Neural progenitor cell (in vitro differentiated cells): ENCODE results near the gene DLG2. TPM values are rescaled to one million over a fixed set of nuclear protein-coding genes. Genes with fewer than 3 reads are reported as not detected.

Experiments used
- DNase-seq: peaks from one replicate; pipeline ENCODE4 v3.0.0-alpha.2; 2016; ENCODE audit warnings: low spot score
- H2AFZ ChIP-seq: fragments of 200-600 bp; sonication (generic); replicated peaks from 2 replicates; pipeline ENCODE4 v1.6.1; 2016; ENCODE audit warnings: antibody characterized with exemption
- H3F3A ChIP-seq: fragments of 200-600 bp; sonication (generic); 2 replicates; pipeline ENCODE4 v1.6.1; 2016; ENCODE audit warnings: antibody characterized with exemption, low read depth
- H3K27ac ChIP-seq: fragments of 200-600 bp; sonication (generic); 2 replicates; pipeline ENCODE4 v1.5.1; 2016; ENCODE audit warnings: mild to moderate bottlenecking
- H3K27me3 ChIP-seq: fragments of 200-600 bp; sonication (generic); 2 replicates; pipeline ENCODE4 v1.6.1; 2016; ENCODE audit warnings: mild to moderate bottlenecking, moderate library complexity
- H3K36me3 ChIP-seq: fragments of 200-600 bp; sonication (generic); 2 replicates; pipeline ENCODE4 v1.5.1; 2016
- H3K4me1 ChIP-seq: fragments of 200-600 bp; sonication (generic); 2 replicates; pipeline ENCODE4 v1.6.1; 2016; ENCODE audit warnings: mixed run types
- H3K4me2 ChIP-seq: fragments of 200-600 bp; sonication (generic); 2 replicates; pipeline ENCODE4 v1.6.1; 2016
- H3K4me3 ChIP-seq: fragments of 200-600 bp; sonication (generic); 2 replicates; pipeline ENCODE4 v1.5.1; 2016
- H3K79me2 ChIP-seq: fragments of 200-600 bp; sonication (generic); 2 replicates; pipeline ENCODE4 v1.6.1; 2016; ENCODE audit warnings: low read depth
- H3K9ac ChIP-seq: fragments of 200-600 bp; sonication (generic); 2 replicates; pipeline ENCODE4 v1.6.1; 2016
- H3K9me3 ChIP-seq: fragments of 200-600 bp; sonication (generic); 2 replicates; pipeline ENCODE4 v1.5.1; 2016; ENCODE audit warnings: low read depth
- H4K20me1 ChIP-seq: fragments of 200-600 bp; sonication (generic); 2 replicates; pipeline ENCODE4 v1.6.1; 2016; ENCODE audit warnings: low read depth
- H3K27ac Mint-ChIP-seq: 3 replicates; pipeline ENCODE4 v1.8.0; 2021; ENCODE audit warnings: mixed read lengths
- H3K27me3 Mint-ChIP-seq: 2 replicates; pipeline ENCODE4 v1.8.0; 2022; ENCODE audit warnings: low read depth, mild to moderate bottlenecking, inconsistent platforms, moderate library complexity, mixed read lengths; ENCODE audit not compliant: insufficient read depth
- H3K36me3 Mint-ChIP-seq: 3 replicates; pipeline ENCODE4 v1.8.0; 2021; ENCODE audit warnings: mixed read lengths
- H3K4me1 Mint-ChIP-seq: 3 replicates; pipeline ENCODE4 v1.8.0; 2021; ENCODE audit warnings: mixed read lengths
- H3K4me3 Mint-ChIP-seq: 3 replicates; pipeline ENCODE4 v1.8.0; 2021; ENCODE audit warnings: mild to moderate bottlenecking, moderate library complexity, mixed read lengths
- H3K9me3 Mint-ChIP-seq: 3 replicates; pipeline ENCODE4 v1.8.0; 2020; ENCODE audit warnings: mixed read lengths
- EZH2 ChIP-seq: fragments of 200-600 bp; sonication (generic); IDR thresholded peaks from 2 replicates; pipeline ENCODE4 v1.6.1; 2017; ENCODE audit warnings: antibody characterized with exemption, mild to moderate bottlenecking, moderate library complexity
- EZH2phosphoT487 ChIP-seq: fragments of 200-600 bp; sonication (generic); IDR thresholded peaks from 2 replicates; pipeline ENCODE4 v1.6.1; 2017; ENCODE audit warnings: antibody characterized with exemption
- total RNA-seq: library from RNA; depleted of rRNA; stranded (reverse); fragments of >200 nt; gene quantifications from 2 replicates; pipeline ENCODE4 v1.2.3, GENCODE V29; 2015; ENCODE audit warnings: low replicate concordance
- TF ChIP-seq, protein P1 (sequence below): fragments of 200-600 bp; sonication (generic); IDR thresholded peaks from 2 replicates; pipeline ENCODE4 v1.5.1; 2017; ENCODE audit warnings: antibody characterized with exemption, mild to moderate bottlenecking

DLG2 gene
- total RNA-seq, 1 donor from 2014 or later = 7.5 TPM

DNA sequence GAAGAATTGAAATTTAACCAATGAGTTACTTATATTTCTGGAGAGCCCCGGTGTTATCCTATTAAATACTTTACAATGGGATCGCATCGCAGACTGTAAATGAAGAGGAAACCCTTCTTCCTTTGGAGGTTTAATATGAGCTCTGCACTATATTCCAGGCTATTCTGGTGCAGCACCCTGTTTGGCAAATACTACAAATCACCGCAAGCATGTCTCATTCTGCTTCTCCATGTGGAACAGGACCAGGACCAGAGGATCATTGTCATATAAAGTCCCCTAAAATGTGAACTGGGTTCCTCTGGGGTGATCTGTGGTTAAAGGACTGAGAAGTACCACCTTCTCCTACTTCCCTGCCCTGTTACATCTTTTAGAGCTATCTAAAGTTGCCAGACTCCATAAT lies 703.7 kb downstream of the DLG2 start:
- DNase-seq = no peak
- Mint-ChIP-seq H3K27me3 (peaks cover 5% of the 10 kb centered on the region), H3K27ac (no peak overlapping the region), H3K4me3 (no peak overlapping the region), H3K4me1 (peaks cover 46% of the 10 kb centered on the region), H3K9me3 (no peaks in the 10 kb centered on the region), H3K36me3 (no peaks in the 10 kb centered on the region)
- TF ChIP-seq EZH2phosphoT487 (no peak), EZH2 (no peak)
- TF ChIP-seq, protein P1, sequence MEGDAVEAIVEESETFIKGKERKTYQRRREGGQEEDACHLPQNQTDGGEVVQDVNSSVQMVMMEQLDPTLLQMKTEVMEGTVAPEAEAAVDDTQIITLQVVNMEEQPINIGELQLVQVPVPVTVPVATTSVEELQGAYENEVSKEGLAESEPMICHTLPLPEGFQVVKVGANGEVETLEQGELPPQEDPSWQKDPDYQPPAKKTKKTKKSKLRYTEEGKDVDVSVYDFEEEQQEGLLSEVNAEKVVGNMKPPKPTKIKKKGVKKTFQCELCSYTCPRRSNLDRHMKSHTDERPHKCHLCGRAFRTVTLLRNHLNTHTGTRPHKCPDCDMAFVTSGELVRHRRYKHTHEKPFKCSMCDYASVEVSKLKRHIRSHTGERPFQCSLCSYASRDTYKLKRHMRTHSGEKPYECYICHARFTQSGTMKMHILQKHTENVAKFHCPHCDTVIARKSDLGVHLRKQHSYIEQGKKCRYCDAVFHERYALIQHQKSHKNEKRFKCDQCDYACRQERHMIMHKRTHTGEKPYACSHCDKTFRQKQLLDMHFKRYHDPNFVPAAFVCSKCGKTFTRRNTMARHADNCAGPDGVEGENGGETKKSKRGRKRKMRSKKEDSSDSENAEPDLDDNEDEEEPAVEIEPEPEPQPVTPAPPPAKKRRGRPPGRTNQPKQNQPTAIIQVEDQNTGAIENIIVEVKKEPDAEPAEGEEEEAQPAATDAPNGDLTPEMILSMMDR = no peak
- Histone ChIP-seq H3K4me1 (peaks cover 32% of the 10 kb centered on the region), H3K9ac (no peak overlapping the region), H3F3A (peaks cover 11% of the 10 kb centered on the region), H3K36me3 (no peaks in the 10 kb centered on the region), H3K27ac (no peak overlapping the region), H3K27me3 (no peaks in the 10 kb centered on the region), H4K20me1 (no peaks in the 10 kb centered on the region), H3K9me3 (no peaks in the 10 kb centered on the region), H3K4me2 (no peak overlapping the region), H2AFZ (no peak overlapping the region), H3K79me2 (no peaks in the 10 kb centered on the region), H3K4me3 (no peak overlapping the region)

DNA sequence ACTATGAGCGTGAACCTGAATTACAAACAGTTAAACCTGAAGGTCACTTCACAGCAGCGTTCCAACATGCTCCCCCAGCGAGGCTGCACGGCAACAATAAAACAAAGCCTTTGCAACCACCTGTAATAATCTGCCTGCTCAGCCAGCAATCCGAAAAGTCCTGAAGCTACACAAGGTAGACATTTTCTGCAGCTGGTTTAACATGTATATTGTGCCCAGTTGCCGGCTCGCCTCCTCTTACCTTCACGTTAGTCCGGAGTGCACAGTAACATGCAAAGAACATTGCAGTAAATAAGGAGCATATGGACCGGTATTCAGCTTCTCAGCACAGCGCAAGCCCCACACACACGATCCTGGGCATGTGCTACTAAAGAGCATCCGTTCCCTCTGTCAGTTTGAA lies 704.3 kb downstream of the DLG2 start:
- Histone ChIP-seq H3K79me2 (no peaks in the 10 kb centered on the region), H4K20me1 (no peaks in the 10 kb centered on the region), H3K9me3 (no peaks in the 10 kb centered on the region), H3K9ac (no peak overlapping the region), H3K27me3 (no peaks in the 10 kb centered on the region), H3K36me3 (no peaks in the 10 kb centered on the region), H3K4me1 (peaks cover 32% of the 10 kb centered on the region), H3K27ac (no peak overlapping the region), H2AFZ (no peak overlapping the region), H3K4me3 (peak overlapping the region; percentile 21), H3K4me2 (peak overlapping the region; percentile 72), H3F3A (peaks cover 11% of the 10 kb centered on the region)
- Mint-ChIP-seq H3K9me3 (no peaks in the 10 kb centered on the region), H3K36me3 (no peaks in the 10 kb centered on the region), H3K4me3 (peak overlapping the region; percentile 81), H3K27me3 (peaks cover 5% of the 10 kb centered on the region), H3K4me1 (peaks cover 46% of the 10 kb centered on the region), H3K27ac (no peak overlapping the region)
- TF ChIP-seq EZH2 = no peak
- TF ChIP-seq, protein P1 = no peak
- TF ChIP-seq EZH2phosphoT487 = no peak
- DNase-seq = peak; percentile 8

DNA sequence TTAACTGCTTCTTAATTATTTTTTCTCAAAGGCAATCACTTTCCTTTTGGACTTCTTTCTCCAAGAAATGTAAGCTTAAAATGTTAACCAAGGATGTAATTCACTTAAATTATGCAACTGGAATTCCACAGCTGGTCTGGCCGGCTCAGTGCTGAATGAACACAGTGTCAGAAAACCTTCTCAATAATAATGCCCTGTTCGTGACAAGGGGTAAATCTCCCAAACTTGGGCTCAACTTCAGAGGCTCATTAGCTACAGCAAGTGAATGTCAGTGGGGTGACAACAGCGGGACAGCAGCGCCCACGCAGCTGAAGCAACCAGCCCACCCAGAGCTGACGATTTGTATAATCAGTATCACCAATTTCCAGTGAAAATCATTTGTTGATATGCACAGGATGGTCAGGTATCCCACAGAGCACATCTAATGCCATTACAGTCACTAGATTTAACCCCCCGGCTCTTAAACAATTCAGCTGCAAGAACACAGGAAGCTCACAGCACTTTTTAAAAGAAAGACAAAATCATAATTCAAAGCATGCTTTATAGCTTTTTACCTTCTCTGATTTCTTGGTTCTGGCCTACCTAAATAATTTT lies 704.8 kb downstream of the DLG2 start:
- Histone ChIP-seq H3K4me1 (peaks cover 32% of the 10 kb centered on the region), H3K79me2 (no peaks in the 10 kb centered on the region), H3K4me2 (peak overlapping the region; percentile 72), H3K27me3 (no peaks in the 10 kb centered on the region), H3F3A (peaks cover 11% of the 10 kb centered on the region), H3K36me3 (no peaks in the 10 kb centered on the region), H2AFZ (no peak overlapping the region), H4K20me1 (no peaks in the 10 kb centered on the region), H3K27ac (no peak overlapping the region), H3K4me3 (peak overlapping the region; percentile 21), H3K9ac (no peak overlapping the region), H3K9me3 (no peaks in the 10 kb centered on the region)
- Mint-ChIP-seq H3K27ac (no peak overlapping the region), H3K27me3 (peaks cover 5% of the 10 kb centered on the region), H3K4me1 (peaks cover 46% of the 10 kb centered on the region), H3K9me3 (no peaks in the 10 kb centered on the region), H3K4me3 (peak overlapping the region; percentile 81), H3K36me3 (no peaks in the 10 kb centered on the region)
- TF ChIP-seq, protein P1 = no peak
- no peak for TF ChIP-seq EZH2
- TF ChIP-seq EZH2phosphoT487 = no peak
- DNase-seq = peak; percentile 37
